Measurements from ENCODE around the gene STRIP1. TPM values are rescaled to one million over a fixed set of nuclear protein-coding genes. Genes with fewer than 3 reads are reported as not detected.
A peak's percentile ranks its signal among the peaks of the same experiment; 100 is the strongest.

Gene STRIP1
- total RNA-seq, 4 donors from 2014 or later, result 25.9 to 44.4 (median 34.8) TPM

DNA sequence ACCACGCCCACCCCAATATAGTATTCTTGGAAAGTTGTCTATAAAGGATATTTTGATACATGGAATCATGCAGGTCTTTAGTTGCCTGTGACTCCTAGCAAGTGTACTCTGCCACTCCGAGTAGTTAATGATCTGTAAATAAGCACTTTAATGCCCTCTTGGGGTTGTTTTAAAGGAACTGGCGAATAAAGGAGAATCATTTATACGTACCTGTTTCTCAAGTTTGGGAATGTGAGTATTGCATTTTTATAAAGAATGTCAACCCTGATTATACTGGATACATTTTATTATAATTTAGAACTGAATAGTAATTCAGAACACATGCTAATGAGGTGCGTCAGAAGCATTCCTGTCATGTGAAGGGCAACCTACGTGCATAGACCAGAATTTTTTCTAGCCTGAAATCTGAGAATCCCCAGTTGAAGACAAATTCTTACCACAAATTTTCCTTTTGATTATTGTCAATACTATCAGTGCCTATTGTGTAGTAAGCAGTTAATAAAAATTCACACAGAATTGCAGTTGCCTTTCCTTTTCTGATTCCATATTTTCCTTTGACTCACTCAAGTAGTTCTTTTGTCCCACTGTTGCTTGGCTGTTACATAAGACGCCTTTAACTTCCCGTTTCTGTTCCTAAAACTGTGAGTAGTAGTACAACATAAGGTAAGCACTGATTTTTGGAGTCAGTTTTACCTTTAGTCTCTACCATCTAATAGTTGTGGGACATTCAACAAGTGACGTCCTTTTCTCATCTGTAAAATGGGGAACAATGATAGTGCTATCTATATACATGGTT is 44.7 kb upstream of the STRIP1 start:
- Histone ChIP-seq H3K36me3 (peaks cover 0 to 9% (median 0%) of the 10 kb centered on the region in 3 donors), H3K27ac (peak overlapping the region in 1 of 4 donors; percentile 22), H3K4me3 (no peak overlapping the region), H3K4me1 (peaks cover 29 to 88% (median 50%) of the 10 kb centered on the region in 3 donors), H3K27me3 (no peaks in the 10 kb centered on the region), H3K9me3 (no peaks in the 10 kb centered on the region)
- TF ChIP-seq CTCF (IDR thresholded peaks at IDR 0.05) (no peak), POLR2A (IDR thresholded peaks at IDR 0.05) (no peak)
- no peak for DNase-seq
- intact Hi-C loops (cut with DNase I), result loop anchor here (10.0 kb wide), 1 partner anchor 445 kb away; the partner anchor contains the start of gene GNAI3
- 63% methylated on average over 9 of the region's 9 CpGs for WGBS, 2 donors

- peaks cover 28 to 93% (median 54%) of the 10 kb centered on the region in 3 donors for H3K4me1 ChIP-seq
- TF ChIP-seq CTCF (IDR thresholded peaks at IDR 0.05) (no peak), POLR2A (IDR thresholded peaks at IDR 0.05) (no peak)
- peak overlapping the region in 1 of 4 donors; percentile 22 for H3K27ac ChIP-seq
- DNase-seq, result no peak
- H3K4me3 ChIP-seq, result no peak overlapping the region
- H3K27me3 ChIP-seq, result no peaks in the 10 kb centered on the region
- H3K9me3 ChIP-seq, result no peaks in the 10 kb centered on the region
- H3K36me3 ChIP-seq, result peaks cover 0 to 9% (median 0%) of the 10 kb centered on the region in 3 donors
- 57 to 81% methylated on average over 2 of the region's 2 CpGs for WGBS, 2 donors
- intact Hi-C loops (cut with DNase I), result no loop called here
Measured at GRCh38 chr1:109990302-109990653, 44.1 kb upstream of the STRIP1 start.

DNA sequence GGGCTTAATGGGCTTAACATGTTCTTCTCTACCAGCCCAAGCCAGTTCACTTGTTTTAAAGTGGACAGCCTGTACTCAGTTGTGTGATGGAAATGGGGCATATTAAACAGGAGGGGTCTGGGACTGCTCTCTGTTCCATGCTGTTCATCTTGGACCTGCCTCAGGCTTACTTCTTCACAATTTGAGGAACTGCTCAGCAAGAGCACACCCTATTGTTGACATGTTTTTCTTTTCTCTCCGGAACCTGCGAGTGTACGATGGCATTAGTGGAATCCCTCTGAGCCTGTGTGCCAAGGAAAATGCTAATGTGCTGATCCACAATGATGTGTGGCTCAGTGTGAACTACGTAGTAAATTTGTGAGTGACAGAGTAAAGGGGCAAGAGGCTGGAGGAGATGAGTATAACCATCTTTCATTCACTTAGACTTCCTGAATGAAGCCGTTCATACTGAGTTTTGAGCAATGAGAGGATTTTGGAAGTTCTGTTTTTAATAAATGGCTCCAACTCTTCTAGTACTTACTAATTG is 43.0 kb upstream of the STRIP1 start:
- TF ChIP-seq POLR2A (IDR thresholded peaks at IDR 0.05) (no peak), CTCF (IDR thresholded peaks at IDR 0.05) (no peak)
- Histone ChIP-seq H3K9me3 (no peaks in the 10 kb centered on the region), H3K27me3 (no peaks in the 10 kb centered on the region), H3K4me3 (no peak overlapping the region), H3K36me3 (peaks cover 0 to 17% (median 0%) of the 10 kb centered on the region in 3 donors), H3K4me1 (peaks cover 18 to 93% (median 48%) of the 10 kb centered on the region in 3 donors), H3K27ac (no peak overlapping the region)
- no peak for DNase-seq
- WGBS, 2 donors, result 53 to 74% methylated on average over 5 of the region's 5 CpGs
- intact Hi-C loops (cut with DNase I), result no loop called here

DNA sequence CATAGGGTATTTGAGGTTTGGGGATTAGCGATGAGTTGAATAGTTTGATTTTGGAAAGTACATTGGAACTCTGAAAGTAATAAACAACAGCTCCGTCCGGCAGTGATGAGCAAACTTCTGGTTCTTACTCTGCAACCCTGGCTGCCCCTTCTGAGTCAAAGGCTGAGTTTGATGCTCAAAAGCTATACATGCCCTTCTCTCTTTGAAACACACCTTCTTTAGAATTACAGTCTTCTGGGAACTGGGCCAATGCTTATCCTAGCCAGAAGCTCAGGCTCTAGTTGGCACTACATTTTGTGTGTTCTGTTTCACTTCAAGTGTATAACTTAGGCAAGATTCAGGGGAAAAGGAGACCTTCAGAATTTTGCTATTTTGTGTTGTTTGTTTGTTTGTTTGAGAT is 40.5 kb upstream of the STRIP1 start:
- H3K27ac ChIP-seq, result peak overlapping the region; percentile 5 to 69 (median 48)
- peaks cover 6 to 86% (median 40%) of the 10 kb centered on the region in 3 donors for H3K4me1 ChIP-seq
- 24 to 28% methylated on average over 3 of the region's 3 CpGs for WGBS, 2 donors
- TF ChIP-seq CTCF (IDR thresholded peaks at IDR 0.05) (no peak), POLR2A (IDR thresholded peaks at IDR 0.05) (no peak)
- intact Hi-C loops (cut with DNase I), result no loop called here
- H3K36me3 ChIP-seq, result peaks cover 0 to 19% (median 0%) of the 10 kb centered on the region in 3 donors
- no peaks in the 10 kb centered on the region for H3K27me3 ChIP-seq
- DNase-seq, result no peak
- no peaks in the 10 kb centered on the region for H3K9me3 ChIP-seq
- H3K4me3 ChIP-seq, result no peak overlapping the region

GRCh38 chr1:109994654-109995053 is 39.8 kb upstream of the STRIP1 start:
- no peak for DNase-seq
- 56 to 57% methylated on average over 1 of the region's 1 CpG for WGBS, 2 donors
- H3K4me1 ChIP-seq, result peaks cover 6 to 78% (median 37%) of the 10 kb centered on the region in 3 donors
- intact Hi-C loops (cut with DNase I), result no loop called here
- TF ChIP-seq POLR2A (IDR thresholded peaks at IDR 0.05), result no peak
- no peak for TF ChIP-seq CTCF (IDR thresholded peaks at IDR 0.05)
- H3K4me3 ChIP-seq, result no peak overlapping the region
- H3K9me3 ChIP-seq, result no peaks in the 10 kb centered on the region
- no peaks in the 10 kb centered on the region for H3K27me3 ChIP-seq
- peaks cover 0 to 19% (median 0%) of the 10 kb centered on the region in 3 donors for H3K36me3 ChIP-seq
- H3K27ac ChIP-seq, result peak overlapping the region in 3 of 4 donors; percentile 46 to 69 (median 67)
